NB4 (cell line): Measurements from ENCODE around the gene SKIC8.

ENCODE experiments used
- MYC ChIP-seq: IDR thresholded peaks from 2 replicates; pipeline ENCODE4 v1.6.1; 2011; ENCODE audit warnings: low read depth, low read length
- POLR2A ChIP-seq: IDR thresholded peaks from 2 replicates; pipeline ENCODE4 v1.6.1; 2011; ENCODE audit warnings: mild to moderate bottlenecking; ENCODE audit not compliant: insufficient read length; ENCODE audit errors: extremely low read depth
- TF ChIP-seq, protein P1 (sequence below): IDR thresholded peaks from one replicate; pipeline ENCODE4 v1.5.1; 2012; ENCODE audit warnings: low read depth, low read length
- TF ChIP-seq, protein P2 (sequence below): IDR thresholded peaks from 2 replicates; pipeline ENCODE4 v1.6.1; 2011; ENCODE audit warnings: low read depth, low read length

DNA sequence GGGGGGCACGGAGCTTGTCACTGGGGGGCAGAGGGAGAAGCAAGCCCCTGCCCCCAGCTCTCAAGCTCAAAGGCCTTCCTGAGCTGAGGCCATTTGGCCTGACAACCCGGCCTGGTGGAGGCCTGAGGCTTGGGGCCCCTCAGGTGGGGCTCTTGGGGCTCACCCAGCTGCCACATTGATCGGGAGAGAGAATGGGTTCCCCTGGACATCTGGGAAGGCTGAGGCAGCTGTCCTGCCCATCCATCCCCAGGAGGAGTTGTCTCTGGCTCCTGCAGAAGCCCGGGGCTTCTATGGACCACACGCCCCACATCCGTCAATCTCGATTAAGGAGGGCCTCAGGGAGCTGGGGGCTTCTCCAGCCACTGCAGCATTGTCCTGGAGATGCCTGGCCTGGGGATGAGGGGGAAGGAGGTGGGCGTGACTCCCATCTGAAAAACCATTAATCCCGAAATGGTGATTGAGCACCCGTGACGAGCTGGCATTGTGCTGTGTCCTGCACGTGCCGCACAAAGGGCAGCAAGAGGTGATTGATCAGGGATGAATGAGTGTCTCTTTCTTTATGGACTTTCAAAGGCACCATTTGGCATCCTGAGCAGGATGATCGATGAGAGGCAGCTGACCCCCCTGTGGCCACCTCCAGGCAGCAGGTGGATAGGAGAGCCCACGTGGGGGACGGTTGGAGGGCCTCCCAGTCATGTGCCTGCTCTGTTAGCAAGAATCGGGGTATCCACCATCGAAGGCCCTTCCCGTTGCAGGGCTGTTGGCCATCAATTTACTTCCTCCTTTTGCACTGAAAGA lies 23.5 kb upstream of the SKIC8 start:
- no peak for TF ChIP-seq POLR2A
- TF ChIP-seq, protein P1, sequence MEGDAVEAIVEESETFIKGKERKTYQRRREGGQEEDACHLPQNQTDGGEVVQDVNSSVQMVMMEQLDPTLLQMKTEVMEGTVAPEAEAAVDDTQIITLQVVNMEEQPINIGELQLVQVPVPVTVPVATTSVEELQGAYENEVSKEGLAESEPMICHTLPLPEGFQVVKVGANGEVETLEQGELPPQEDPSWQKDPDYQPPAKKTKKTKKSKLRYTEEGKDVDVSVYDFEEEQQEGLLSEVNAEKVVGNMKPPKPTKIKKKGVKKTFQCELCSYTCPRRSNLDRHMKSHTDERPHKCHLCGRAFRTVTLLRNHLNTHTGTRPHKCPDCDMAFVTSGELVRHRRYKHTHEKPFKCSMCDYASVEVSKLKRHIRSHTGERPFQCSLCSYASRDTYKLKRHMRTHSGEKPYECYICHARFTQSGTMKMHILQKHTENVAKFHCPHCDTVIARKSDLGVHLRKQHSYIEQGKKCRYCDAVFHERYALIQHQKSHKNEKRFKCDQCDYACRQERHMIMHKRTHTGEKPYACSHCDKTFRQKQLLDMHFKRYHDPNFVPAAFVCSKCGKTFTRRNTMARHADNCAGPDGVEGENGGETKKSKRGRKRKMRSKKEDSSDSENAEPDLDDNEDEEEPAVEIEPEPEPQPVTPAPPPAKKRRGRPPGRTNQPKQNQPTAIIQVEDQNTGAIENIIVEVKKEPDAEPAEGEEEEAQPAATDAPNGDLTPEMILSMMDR: no peak
- TF ChIP-seq MYC: no peak
- TF ChIP-seq, protein P2, sequence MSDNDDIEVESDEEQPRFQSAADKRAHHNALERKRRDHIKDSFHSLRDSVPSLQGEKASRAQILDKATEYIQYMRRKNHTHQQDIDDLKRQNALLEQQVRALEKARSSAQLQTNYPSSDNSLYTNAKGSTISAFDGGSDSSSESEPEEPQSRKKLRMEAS: no peak
